PFSK-1 (cell line): ENCODE measurements around the gene COP1.

ENCODE experiments used
- FOXP2 ChIP-seq: optimal IDR thresholded peaks from 2 replicates; pipeline ENCODE3; 2011; ENCODE audit warnings: borderline replicate concordance, control low read depth, inconsistent platforms; ENCODE audit not compliant: insufficient read depth; ENCODE audit errors: extremely low read length, extremely low read depth
- POLR2AphosphoS5 ChIP-seq: IDR thresholded peaks from 2 replicates; pipeline ENCODE4 v1.6.1; 2012; ENCODE audit warnings: low read depth, mild to moderate bottlenecking, control low read depth, low read length, moderate library complexity
- SIN3A ChIP-seq: IDR thresholded peaks from 2 replicates; pipeline ENCODE4 v1.6.1; 2012; ENCODE audit warnings: mild to moderate bottlenecking, low read length, moderate library complexity, borderline replicate concordance; ENCODE audit not compliant: insufficient read depth
- TAF1 ChIP-seq: IDR thresholded peaks from 2 replicates; pipeline ENCODE4 v1.6.1; 2012; ENCODE audit warnings: low read length, control low read depth, borderline replicate concordance; ENCODE audit not compliant: insufficient read depth
- TF ChIP-seq, protein P1 (sequence below), 2 experiments: IDR thresholded peaks; 2 replicates each; pipeline versions ENCODE4 v1.6.1 to v1.8.0; 2011 to 2012; ENCODE audit warnings: low read depth in 2 of 2, low read length in 2 of 2, control low read depth in 1 of 2, inconsistent platforms in 1 of 2, mild to moderate bottlenecking in 1 of 2, moderate library complexity in 1 of 2; ENCODE audit not compliant: insufficient read depth in 1 of 2

The COP1 gene

DNA sequence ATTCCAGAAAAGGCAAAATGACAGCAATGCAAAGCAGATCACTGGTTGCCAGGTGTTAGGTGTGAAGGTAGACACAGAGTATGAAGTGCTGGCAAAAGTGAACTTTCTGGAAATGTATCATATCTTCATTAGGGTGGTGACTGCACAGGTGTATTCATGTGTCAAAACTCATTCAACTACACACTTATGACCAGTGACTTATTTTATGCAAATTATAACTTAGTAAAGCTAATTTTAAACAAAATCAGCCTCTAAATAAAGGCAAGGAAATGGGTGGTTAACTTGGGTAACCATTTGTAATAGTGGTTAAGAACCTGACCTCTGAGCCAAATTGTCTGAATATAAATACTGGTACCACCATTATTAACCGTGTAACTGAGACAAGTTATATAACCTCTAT is 7.4 kb downstream of the COP1 start:
- TF ChIP-seq SIN3A = no peak
- TF ChIP-seq, protein P1, sequence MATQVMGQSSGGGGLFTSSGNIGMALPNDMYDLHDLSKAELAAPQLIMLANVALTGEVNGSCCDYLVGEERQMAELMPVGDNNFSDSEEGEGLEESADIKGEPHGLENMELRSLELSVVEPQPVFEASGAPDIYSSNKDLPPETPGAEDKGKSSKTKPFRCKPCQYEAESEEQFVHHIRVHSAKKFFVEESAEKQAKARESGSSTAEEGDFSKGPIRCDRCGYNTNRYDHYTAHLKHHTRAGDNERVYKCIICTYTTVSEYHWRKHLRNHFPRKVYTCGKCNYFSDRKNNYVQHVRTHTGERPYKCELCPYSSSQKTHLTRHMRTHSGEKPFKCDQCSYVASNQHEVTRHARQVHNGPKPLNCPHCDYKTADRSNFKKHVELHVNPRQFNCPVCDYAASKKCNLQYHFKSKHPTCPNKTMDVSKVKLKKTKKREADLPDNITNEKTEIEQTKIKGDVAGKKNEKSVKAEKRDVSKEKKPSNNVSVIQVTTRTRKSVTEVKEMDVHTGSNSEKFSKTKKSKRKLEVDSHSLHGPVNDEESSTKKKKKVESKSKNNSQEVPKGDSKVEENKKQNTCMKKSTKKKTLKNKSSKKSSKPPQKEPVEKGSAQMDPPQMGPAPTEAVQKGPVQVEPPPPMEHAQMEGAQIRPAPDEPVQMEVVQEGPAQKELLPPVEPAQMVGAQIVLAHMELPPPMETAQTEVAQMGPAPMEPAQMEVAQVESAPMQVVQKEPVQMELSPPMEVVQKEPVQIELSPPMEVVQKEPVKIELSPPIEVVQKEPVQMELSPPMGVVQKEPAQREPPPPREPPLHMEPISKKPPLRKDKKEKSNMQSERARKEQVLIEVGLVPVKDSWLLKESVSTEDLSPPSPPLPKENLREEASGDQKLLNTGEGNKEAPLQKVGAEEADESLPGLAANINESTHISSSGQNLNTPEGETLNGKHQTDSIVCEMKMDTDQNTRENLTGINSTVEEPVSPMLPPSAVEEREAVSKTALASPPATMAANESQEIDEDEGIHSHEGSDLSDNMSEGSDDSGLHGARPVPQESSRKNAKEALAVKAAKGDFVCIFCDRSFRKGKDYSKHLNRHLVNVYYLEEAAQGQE (IDR thresholded peaks at IDR 0.05; ENCODE audit: insufficient read depth in 1 of 2, low read depth in 2 of 2, low read length in 2 of 2) = no peak
- TF ChIP-seq FOXP2 = no peak
- no peak for TF ChIP-seq POLR2AphosphoS5
- no peak for TF ChIP-seq TAF1

DNA sequence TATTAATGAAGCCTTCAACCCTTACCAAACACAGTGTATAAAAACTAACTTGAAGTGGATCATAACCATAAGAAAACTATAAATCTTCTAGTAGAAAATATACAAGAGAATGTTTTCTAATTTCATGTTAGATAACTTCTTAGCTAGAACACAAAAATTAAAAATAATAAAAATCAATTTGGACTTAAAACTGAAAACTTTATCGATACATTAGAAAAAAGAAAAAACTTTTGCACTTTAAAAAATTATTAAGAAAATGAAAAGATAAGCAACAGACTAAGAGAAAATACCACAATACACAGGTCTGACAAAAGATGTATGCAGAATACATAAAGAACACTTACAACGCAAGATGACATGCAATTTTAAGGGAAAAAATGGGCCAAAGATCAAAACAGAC is 8.7 kb downstream of the COP1 start:
- no peak for TF ChIP-seq POLR2AphosphoS5
- TF ChIP-seq, protein P1 (IDR thresholded peaks at IDR 0.05; ENCODE audit: insufficient read depth in 1 of 2, low read depth in 2 of 2, low read length in 2 of 2) = no peak
- TF ChIP-seq TAF1 = no peak
- TF ChIP-seq SIN3A = no peak
- no peak for TF ChIP-seq FOXP2

DNA sequence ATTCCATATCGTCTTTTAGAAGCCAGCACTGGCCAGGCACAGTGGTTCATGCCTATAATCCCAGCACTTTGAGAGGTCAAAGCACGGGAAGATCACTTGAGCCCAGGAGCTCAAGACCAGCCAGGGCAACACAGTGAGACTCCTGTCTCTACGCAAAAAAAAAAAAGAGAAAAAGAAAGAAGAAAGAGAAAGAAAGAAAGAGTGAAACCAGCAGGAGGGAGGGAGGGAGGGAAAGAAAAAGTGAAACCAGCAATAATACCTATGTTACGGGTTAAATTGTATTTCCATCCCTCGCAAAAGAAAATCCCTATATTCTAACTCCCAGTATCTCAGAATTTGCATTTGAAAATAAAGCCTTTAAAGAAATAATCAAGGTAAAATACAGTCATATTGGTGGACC is 10.4 kb downstream of the COP1 start:
- TF ChIP-seq SIN3A = no peak

DNA sequence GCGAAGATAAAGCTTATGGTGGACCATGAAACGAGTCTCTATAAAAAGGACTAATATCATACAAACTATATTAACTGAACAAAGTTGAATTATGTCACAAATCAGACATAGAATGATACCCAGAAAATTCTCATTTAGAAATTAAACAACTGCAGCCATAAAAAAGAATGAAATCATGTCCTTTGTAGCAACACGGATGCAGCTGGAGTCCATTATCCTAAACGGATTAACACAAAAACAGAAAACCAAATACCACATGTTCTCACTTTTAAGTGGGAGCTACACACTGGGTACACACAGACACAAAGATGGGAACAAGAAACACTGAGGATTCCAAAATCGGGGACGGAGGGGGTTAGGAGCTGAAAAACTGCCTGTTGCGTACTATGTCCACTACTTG is 11.5 kb downstream of the COP1 start:
- TF ChIP-seq SIN3A (no peak), FOXP2 (no peak), POLR2AphosphoS5 (no peak), TAF1 (no peak)
- TF ChIP-seq, protein P1 (IDR thresholded peaks at IDR 0.05; ENCODE audit: insufficient read depth in 1 of 2, low read depth in 2 of 2, low read length in 2 of 2) = no peak

DNA sequence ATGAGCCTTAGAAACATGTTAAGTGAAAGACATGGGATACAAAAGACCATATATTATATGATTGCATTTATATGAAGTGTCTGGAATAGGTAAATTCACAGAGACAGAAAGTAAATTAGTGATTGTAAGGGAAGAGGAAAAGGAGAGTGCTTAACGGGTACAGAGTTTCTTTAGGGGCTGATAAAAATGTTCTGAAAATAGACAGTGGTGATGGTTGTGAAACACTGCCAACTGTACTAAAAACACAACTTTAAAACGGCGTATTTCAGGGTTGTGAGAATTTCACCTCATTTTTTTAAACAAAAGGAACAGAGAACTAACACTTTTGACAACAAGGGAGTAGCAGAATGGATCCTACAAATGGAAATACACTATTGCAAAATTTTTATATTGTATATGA is 13.4 kb downstream of the COP1 start:
- TF ChIP-seq SIN3A (no peak), FOXP2 (no peak), POLR2AphosphoS5 (no peak), TAF1 (no peak)
- TF ChIP-seq, protein P1 (IDR thresholded peaks at IDR 0.05; ENCODE audit: insufficient read depth in 1 of 2, low read depth in 2 of 2, low read length in 2 of 2) = no peak
